GM21717 (cell line): Measurements from ENCODE around the gene MICOS13.
"Not testable (repeated sequence)": the region's sequence is repeated elsewhere in the genome, so short reads cannot be mapped to it uniquely, and the experiment has no call there.

ENCODE experiments used
- ATAC-seq: cut with Tn5 transposase; IDR thresholded peaks from one replicate; pipeline ENCODE4 v1.9.1; 2021; ENCODE audit warnings: mild to moderate bottlenecking, moderate library complexity; ENCODE audit not compliant: unreplicated experiment

MICOS13 gene

DNA sequence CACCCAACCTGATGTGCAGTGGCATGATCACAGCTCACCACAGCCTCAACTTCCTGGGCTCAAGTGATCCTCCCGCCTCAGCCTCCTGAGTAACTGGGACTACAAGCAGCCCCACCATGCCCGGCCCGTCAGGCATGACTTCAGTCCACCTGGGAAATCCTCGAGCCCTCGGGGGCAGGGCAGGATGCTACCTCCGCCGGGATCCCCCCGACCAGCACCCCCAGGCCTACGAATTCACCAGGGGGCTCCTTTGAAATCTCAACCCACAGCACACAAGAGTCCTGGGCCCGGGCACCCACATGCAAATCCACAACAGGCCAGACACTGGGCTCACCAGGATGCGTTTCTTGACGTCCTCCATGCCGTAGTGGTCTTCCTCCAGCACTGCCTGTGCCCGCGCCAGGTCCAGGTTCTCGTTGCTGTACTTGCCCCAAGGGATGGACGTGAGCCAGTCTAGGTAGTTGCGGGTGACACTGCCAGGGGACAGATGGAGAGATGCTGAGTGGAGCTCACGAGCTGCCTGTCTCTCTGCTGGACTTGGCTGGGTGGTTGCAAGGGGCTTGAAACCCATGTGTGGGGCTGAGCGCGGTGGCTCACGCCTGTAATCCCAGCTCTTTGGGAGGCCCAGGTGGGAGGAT, 20.3 kb upstream of the MICOS13 start:
- no peak for ATAC-seq

DNA sequence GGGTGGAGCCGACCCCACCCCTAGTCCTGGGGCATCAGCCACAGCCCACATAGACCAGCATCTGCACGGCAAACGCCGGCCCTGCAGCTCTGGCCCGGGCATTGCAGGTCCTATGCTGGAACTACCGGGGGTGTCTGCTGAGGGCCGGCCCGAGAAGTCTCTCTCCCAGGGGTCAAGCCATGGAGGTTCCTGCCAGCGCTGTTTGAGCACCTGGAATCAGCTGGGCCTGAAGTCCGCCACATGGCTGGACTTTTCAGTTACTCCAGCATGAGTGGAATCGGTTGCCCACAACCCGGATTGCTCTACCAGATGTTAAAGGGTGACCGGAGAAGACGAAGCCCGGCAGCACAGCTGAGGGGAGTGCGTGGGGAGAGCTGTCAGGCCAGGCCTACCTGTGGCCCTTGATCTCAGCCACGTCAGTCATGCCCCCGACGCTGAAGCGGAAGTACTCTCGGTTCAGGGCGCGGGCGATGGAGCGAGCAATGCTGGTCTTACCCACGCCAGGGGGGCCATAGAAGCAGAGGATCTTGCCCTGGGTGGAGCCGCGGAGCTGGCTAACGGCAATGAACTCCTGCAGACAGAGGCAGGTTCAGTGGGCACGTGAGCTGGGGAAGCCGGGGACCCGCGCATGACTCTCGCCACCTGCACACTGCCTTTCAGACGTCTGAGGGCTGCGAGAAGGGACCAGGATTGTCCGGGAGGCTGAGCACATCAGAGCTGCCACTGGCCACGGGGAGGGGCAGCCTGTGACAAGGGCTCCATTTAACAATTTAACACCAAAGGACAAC, 18.5 kb upstream of the MICOS13 start:
- no peak for ATAC-seq

DNA sequence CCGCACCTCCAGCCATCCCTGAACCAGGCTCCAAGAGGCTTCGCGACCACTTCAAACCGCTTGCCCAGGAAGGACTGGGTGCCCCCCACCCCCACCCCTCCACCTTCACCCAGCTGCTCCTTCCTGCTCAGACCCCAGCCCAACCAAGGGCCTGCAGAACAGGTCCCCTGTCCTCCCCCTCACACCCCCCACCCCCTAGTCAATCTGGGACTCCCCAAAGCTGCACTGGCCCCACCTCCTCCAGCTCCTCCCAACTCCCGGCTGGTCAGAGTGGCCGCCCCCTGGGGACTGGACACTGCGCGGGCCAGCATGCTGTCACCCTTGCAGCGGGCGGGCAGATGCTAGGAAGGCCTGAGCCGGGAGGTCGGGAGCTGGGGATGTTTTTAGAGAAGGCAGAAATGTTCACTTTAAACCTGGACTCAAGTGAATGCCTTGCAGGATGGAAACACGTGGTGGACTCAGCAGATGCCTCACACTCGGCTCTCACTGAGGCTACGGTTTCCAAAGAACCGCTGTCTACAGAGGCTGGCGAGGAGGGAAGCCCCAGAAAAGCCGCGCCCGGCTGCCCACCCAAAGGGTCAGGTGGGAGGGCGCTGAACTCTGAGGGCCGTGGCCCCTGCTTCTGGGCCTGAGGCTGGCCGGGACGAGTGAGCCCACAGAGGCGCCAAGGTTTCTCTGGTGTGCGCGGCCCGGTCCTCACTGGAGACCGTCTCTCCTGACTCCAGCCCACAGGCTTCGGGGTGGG, 17.7 kb upstream of the MICOS13 start:
- no peak for ATAC-seq

DNA sequence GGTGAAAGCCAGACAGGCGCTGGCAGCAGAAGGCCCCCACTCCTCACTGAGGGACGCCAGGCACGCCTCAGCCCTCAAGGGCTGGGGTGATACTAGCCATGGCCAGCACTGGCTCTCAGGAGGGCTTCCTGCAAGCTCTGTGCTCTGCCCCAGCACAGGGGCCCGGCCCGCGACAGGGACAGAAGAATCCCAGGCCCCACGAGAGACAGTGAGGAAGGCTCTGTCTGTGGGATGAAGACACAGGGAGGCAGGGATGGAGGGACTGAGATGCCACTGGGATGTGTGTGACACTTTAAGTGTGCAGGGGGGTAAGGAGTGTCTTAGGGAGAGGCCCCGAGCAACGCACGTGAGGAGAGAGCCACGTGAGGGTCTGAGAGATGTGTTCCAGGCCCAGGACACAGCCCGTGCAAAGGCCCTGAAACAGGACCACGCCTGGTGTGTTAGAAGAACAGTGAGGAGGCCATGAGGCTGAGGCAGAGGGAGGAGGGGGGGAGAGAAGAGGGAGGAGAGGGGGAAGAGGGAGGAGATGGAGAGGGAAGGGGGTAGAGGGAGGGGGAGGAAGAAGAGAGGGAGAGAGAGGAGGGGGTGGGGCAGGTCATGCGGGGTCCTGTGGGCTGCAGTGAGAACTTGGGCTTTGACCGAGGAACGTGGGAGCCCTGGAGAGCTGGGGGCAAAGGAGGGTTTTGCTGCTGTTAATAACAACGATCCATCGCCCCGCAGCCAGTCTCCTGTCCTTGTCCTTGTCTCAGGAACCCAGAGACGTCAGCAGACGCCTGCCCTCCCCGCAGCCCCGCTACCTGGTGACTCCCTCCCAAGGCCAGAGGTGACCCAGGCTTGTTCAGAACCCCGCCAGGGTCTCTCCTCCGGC, 16.9 kb upstream of the MICOS13 start:
- ATAC-seq = no peak

DNA sequence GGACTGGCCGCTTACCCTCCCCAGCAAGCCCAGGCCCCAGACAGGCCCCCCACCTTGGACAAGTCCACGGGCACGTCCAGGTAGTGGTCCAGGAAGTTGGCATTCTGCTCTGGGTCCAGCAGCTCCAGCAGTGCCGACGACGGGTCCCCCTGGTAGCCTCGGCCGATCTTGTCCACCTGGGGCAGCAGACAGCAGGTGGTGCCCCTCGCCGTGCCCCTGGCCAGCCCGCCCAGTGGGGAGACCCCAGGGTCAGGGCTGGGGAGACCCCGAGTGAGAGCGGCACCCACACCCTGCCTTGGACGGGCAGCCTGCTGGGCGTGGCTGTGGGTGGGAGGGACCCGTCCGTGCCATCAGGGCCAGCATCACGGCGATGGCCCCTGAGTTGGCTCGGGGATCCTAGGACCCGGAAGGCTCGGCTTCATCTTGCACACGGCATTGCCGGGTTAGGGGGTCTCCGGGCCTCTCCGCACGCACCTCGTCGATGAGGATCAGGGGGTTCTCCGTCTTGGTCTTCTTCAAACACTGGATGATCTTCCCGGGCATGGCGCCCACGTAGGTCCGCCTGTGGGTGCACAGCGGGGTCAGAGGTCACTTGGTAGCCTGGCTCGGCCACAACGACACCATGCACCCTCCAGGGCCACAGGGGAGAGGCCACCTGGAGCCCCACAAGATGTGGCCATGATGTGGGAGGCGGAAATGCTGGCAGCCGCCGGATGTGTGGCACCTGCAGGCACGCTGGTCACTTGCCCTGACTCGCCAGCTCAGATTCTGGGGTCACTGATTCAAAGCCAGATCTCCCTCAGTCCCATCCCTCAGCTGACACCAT, 16.1 kb upstream of the MICOS13 start:
- ATAC-seq = no peak

DNA sequence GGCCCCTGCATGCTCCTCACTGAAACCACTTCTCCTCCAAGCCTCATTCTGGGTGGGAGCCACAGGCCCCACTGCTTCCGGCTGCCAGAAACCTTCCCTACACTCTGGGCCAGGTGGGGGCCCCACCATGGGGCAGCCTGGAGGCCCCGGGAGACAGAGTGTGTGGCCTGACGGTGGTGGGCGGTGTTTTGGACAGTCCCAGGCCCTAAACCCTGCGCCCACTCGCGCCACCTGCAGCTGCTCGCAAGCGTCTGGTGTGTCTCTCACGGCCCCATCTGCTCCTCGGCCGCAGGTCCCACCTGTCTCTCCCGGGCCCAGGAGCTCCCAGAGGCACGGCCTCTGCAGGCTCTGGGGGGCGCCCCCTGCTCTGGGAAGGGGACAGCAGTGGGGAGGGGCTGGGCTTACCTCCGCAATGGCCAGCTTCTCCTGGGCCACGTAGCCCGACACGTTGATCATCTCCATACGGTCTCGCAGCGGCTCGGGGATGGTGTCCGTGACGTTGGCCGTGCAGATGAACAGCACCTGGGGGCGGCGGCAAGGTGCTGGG, 15.4 kb upstream of the MICOS13 start:
- ATAC-seq = no peak

DNA sequence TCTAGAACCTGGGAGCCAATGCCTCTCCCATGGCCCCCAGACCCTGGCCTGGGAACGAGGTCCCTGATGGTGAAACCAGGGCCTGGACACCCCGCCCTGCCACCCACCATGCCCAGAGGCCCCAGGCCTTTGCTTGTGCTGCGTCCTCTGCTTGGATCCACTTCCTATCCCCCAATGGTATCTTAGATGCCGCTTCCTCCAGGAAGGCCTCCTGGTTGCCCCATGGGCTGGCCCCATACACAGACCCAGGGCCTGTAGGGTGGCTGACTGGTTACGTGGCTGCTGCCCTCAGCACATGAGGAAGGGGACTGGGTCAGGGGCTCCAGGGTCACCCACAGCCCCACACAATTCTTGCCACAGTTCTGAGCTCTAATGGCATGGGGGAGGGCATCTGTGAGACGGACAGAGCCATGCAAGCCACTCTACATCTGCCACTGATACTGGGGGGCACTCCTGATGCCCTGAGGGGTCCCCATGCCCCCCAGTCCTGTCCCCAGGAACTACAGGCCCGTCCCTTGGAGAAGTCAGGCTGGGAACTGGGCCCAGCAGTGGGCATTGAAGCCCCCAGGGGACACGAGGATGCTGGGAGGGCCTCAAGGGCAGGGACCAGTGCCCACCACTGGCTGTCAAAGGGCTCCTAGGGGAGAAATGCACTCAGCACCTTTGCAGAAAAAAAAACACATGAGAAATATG, 14.8 kb upstream of the MICOS13 start:
- ATAC-seq = no peak

DNA sequence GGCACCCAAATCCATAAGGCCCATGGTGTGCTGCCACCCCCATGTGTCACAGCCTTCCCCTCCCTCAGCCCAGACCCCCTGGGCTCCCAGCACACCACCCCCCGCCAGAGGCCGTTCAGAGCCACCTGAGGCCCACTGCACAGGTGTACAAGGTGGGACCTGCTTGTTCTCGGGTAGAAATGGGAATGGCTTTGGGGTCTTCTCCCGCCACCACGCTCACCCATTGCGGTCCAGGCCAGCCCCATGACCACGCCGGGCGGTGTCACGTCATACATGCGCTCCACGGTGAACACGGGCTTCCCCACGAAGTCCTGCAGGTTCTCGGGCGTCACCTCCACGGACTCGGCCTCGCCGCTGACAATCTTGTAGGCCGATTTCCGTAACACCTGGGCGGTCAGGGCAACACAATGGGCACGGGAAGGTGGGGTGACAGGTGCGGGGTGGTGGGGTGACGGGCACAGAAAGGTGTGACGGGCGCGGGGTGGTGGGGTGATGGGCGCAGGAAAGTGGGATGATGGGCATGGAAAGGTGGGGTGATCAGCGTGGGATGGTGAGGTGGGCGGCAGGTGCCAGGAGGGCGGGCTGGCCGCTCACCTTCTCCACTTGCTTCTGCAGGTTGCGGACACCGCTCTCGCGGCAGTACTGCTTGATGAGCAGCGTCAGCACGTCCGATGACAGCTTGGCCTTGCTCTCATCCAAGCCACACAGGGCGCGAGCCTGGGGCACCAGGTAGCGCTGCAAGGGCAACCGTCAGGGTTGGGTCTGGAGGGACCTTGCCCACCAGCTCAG, 14.0 kb upstream of the MICOS13 start:
- ATAC-seq = no peak

DNA sequence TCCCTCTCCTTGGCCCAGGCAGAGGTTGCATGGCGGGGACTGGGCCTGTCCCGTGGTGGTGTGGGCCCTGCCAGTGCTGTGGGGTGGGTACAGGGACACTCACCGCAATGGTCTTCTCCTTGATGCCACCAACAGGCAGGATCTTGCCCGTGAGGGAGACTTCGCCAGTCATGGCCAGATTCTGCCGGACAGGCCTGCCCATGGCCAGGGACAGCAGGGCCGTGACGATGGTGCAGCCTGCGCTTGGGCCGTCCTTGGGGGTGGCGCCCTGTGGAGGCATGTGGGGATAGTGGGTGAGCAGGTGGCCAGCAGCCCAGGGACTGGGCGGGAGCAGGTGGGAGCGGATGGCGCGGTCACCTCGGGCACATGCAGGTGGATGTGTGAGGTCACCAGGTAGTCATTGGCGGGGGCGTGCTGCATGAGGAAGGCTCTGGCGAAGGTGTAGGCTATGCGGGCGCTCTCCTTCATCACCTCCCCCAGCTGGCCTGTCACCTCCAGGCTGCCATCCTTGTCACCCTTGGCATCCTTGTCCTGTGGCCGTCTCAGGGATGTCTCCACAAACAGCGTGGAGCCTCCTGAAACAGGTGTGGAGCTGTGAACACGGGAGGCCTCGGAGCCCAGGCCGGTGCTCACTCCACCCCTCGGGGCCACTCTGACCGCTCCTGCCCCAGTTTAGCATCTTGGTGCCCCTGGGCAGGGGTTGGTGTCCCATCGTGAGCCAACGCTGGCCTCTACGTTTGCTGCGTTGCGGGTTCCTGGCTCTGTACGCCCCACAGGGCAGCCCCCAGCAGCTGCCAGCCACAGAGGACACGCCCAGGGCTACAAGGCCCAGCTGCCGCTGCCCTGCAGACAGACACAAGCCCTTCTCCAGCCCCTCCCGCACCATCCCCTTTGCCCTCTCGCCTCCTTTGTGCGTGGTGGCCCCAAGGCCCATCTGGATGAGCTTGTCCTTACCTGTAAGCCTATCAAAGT, 13.2 kb upstream of the MICOS13 start:
- ATAC-seq = no peak

DNA sequence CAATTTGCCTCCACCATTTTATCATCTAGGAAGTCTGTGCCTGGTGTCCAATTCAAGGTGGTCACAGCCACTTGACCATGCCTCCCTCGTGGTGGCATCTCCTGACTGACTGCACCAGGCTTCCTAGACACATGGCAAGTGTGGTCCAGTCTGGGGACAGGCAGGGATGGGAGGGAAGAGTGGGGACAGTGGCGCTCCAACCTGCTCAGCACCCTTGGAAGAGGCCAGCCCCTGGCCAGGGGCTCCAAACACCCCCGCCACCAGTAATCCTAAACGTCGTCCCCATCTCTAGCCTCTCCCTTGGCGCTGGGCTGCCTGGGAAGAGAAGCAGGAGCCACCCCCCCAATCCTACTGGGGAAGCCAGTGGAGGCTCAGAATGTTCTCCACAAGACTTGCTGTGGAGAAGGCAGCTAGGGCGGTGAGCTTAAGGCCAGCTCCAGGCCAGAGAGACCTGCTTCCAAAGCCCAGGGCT, 12.4 kb upstream of the MICOS13 start:
- no peak for ATAC-seq

DNA sequence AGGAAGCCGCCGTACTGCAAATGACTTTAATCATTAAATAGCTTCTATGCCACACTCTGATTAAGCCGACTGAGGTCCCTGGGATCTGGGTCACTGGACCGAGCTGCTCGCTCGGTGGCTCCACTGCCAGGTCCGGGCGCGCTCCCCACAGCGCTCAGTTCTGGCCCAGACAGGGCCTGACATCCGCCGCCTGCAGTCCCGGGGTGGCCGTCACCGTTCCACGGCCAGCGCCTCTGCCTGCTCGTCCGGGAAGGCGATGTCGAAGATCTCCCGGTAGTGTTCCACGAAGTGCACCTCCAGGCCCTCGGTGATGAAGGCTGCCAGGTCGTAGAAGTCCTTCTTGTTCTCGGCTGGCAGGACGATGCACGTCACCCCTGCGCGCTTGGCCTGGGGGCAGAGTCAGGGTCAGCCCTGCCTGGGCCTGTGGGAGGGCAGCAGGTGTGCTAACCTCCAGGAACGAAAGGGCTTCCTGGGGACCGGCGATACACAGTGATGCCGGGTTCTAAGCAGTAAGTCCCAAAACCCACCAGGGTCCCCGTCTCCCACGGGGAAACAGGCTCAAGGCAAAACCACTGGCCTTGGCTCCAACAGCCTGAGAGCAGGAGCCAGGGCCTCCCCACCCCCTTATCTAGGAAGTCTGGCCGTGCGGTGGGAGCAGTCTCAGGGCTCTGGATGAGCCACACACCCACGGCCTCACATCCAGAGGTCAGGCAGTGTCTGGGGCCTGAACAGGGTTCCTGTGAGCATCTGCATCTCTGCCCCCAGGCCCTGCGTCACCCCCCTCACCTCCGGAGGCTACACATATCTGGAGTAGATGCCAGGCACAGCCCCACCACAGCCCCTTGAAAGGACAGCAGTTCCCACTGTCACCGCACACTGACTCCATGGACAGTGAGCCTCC, 11.8 kb upstream of the MICOS13 start:
- ATAC-seq = no peak

DNA sequence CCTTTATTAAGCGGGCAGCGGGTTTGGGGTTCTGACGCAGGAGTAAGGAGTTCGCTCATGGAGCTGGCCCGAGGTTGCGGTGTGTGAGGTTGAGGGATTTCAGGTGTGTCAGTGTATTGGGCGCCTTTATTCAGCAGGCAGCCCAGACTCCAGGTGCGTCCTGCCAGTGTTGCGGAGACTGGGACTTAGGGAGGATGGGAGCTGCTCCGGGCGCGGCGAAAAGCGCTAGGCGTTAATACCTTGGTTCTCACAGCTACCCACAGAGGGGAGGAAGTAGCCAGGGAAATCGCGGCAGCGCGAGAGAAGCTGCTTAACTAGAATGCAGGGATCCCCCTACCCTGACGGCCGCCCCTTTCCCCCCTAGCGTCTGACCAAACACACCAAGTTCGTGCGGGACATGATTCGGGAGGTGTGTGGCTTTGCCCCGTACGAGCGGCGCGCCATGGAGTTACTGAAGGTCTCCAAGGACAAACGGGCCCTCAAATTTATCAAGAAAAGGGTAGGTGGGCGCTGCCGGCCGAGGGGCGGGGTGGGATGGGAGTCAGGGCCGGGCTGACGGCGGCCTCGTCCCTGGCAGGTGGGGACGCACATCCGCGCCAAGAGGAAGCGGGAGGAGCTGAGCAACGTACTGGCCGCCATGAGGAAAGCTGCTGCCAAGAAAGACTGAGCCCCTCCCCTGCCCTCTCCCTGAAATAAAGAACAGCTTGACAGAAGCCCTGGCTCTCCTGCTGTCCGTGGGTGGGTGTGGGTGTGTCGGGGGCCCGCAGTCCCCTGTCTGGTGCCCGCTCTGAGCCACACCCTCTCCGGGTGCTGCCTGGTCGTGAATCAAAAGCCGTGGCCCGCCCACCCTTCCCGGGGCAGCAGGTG, 10.9 kb upstream of the MICOS13 start:
- no peak for ATAC-seq

DNA sequence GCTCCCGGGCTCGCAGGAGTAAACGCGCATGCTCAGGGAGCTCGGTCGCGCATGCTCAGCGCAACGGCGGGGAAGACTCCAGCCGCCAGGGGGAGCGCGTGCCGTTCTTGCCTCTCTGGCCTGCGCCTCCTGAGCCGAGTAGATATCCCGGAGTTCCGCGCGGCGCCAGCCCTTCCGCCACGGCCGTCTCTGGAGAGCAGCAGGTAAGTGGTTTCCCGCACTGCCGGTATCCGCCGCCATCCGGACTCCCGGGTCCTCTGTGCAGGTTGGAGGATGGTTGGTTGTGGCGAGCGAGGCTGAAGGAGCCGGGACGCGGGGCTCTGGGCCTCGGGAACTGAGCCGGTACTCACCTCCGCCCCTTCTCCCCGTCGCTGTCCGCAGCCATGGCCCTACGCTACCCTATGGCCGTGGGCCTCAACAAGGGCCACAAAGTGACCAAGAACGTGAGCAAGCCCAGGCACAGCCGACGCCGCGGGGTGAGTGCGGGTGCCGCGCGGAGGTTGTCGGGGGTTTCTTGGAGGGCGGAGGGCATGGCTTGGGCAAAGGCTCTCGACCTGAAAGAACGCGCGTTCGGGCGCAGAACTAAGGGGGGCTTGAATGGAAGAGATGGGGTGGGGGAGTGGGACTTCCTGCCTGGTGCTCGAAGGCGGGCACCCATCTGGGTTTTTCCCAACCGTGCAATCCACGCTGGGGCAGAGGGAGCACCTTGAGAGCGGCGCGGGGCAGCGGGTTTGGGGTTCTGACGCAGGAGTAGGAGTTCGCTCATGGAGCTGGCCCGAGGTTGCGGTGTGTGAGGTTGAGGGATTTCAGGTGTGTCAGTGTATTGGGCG, 10.0 kb upstream of the MICOS13 start, which contains the start of gene RPL36:
TSS of gene RPL36 (plus strand) at position 171 of the 830 bp plus-strand sequence. CDS start at position 384, 213 bp downstream.
- peak; percentile 31 for ATAC-seq

DNA sequence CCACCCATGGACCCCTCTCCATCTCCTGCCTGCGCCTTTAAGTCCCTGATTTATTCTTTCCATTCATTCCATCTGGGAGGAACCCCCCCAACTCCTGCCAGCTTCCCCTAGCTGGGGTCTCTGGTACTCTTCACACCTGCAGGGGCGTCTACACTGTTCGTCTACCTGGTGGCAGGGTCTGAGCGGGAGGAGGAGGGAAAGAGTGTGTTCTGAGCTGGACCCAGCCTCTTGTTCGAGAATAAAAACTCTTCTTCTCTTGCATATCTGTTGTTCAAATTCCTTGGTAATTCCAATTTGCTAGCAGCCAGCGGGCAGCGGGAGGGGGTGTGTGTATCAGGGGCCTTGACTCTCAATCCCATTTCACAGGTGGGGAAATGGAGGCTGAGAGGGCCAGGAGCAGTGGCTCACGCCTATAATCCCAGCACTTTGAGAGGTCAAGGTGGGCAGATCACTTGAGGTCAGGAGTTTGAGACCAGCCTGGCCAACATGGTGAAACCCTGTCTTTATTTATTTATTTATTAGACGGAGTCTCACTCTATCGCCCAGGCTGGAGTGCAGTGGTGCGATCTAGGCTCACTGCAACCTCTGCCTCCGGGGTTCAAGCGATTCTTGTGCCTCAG, 8.1 kb upstream of the MICOS13 start:
- ATAC-seq = not testable (repeated sequence)
